GM11168 (cell line): Measurements from ENCODE around the gene TC2N.

ENCODE experiments used
- in situ Hi-C: fragments of 300-500 bp; cut with MboI; formaldehyde crosslinking; loops from one replicate; pipeline ENCODE4 v1.12.0; 2022; ENCODE audit warnings: low sequenced_read_pairs; ENCODE audit not compliant: unreplicated experiment

Gene TC2N

GRCh38 chr14:91731018-91731417, 136.3 kb downstream of the TC2N start:
- in situ Hi-C loops: no loop called here

DNA sequence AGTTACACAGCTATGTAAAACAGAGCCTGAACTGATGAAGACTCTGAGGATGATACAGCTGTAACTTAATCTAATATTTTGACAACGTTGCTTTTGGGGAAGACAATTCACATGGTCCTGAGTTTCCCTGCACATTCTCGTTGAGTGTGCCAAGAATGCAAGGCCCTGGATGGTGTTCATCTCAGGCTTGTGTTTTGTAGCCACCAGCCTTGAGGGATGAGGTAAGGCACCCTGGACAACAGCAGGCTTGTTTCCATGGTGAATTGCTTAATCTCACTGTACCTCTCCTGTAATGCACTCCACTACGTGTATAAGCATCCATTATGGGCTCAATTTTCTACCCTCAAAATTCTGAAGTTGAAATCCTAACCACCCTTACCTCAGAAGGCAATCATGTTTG, 137.6 kb downstream of the TC2N start:
- in situ Hi-C loops: no loop called here
